T-helper 17 cell (primary cell): ENCODE data around the gene RNF10. TPM values are rescaled to one million over a fixed set of nuclear protein-coding genes. Genes with fewer than 3 reads are reported as not detected.

Experiments
- ATAC-seq: fragments of 150-1000 bp; cut with Tn5 transposase; 2 replicates; pipeline ENCODE4 v1.10.0; 2021; ENCODE audit warnings: mild to moderate bottlenecking, moderate library complexity
- DNase-seq, 3 donors: peaks; one replicate each; pipeline versions ENCODE4 v3.0.0 to v3.0.0-alpha.2; 2020 to 2021
- H3K9me3 ChIP-seq: one replicate; pipeline ENCODE4 v1.7.0; 2013; ENCODE audit warnings: low read length, mild to moderate bottlenecking; ENCODE audit not compliant: control insufficient read depth, poor library complexity, severe bottlenecking
- H3K27ac Mint-ChIP-seq: one replicate; pipeline ENCODE4 v1.8.0; 2022; ENCODE audit warnings: mild to moderate bottlenecking, moderate library complexity, mixed read lengths
- H3K27me3 Mint-ChIP-seq: one replicate; pipeline ENCODE4 v1.8.0; 2022; ENCODE audit warnings: mixed read lengths
- H3K36me3 Mint-ChIP-seq: one replicate; pipeline ENCODE4 v1.8.0; 2022; ENCODE audit warnings: low read depth, mixed read lengths
- H3K4me1 Mint-ChIP-seq: one replicate; pipeline ENCODE4 v1.8.0; 2022; ENCODE audit warnings: mild to moderate bottlenecking, mixed read lengths
- H3K4me3 Mint-ChIP-seq: one replicate; pipeline ENCODE4 v1.8.0; 2022; ENCODE audit warnings: mild to moderate bottlenecking, moderate library complexity, mixed read lengths
- total RNA-seq, 4 donors: library from RNA in 2 of 4; stranded (reverse) in 2 of 4; gene quantifications; one replicate each; pipeline ENCODE4 v1.2.3 and lab custom pipeline; 2022 to 2026

Gene RNF10
- total RNA-seq, 2 donors from 2014 or later = 372 to 430 TPM

- Mint-ChIP-seq H3K36me3 (peaks cover 8% of the 10 kb centered on the region), H3K27ac (no peak overlapping the region), H3K4me3 (no peak overlapping the region), H3K4me1 (peaks cover 10% of the 10 kb centered on the region), H3K27me3 (no peaks in the 10 kb centered on the region)
- ATAC-seq (no peak), DNase-seq (no peak)
- H3K9me3 ChIP-seq = no peaks in the 10 kb centered on the region
These were observed 37.1 kb downstream of the RNF10 start for GRCh38 chr12:120571299-120571698.

- H3K27ac Mint-ChIP-seq = peak overlapping the region; percentile 62
- H3K9me3 ChIP-seq = no peaks in the 10 kb centered on the region
- ATAC-seq (no peak), DNase-seq (no peak)
- H3K4me1 Mint-ChIP-seq = peaks cover 10% of the 10 kb centered on the region
- no peaks in the 10 kb centered on the region for H3K27me3 Mint-ChIP-seq
- no peak overlapping the region for H3K4me3 Mint-ChIP-seq
- peaks cover 8% of the 10 kb centered on the region for H3K36me3 Mint-ChIP-seq
These were observed 39.4 kb downstream of the RNF10 start for GRCh38 chr12:120573560-120573959.

- DNase-seq = no peak
- Mint-ChIP-seq H3K4me1 (peaks cover 10% of the 10 kb centered on the region), H3K36me3 (peaks cover 8% of the 10 kb centered on the region), H3K27ac (peak overlapping the region; percentile 62), H3K4me3 (no peak overlapping the region), H3K27me3 (no peaks in the 10 kb centered on the region)
- no peaks in the 10 kb centered on the region for H3K9me3 ChIP-seq
- no peak for ATAC-seq
These were observed 40.0 kb downstream of the RNF10 start for GRCh38 chr12:120574106-120574505.

GRCh38 chr12:120579179-120579578 is 45.0 kb downstream of the RNF10 start:
- DNase-seq = no peak
- Mint-ChIP-seq H3K27ac (no peak overlapping the region), H3K36me3 (peaks cover 2% of the 10 kb centered on the region), H3K4me3 (no peak overlapping the region), H3K27me3 (peaks cover 8% of the 10 kb centered on the region), H3K4me1 (peaks cover 33% of the 10 kb centered on the region)
- ATAC-seq = no peak
- H3K9me3 ChIP-seq = no peaks in the 10 kb centered on the region

GRCh38 chr12:120580787-120581723 is 46.9 kb downstream of the RNF10 start, which contains the start of gene POP5:
POP5 (minus strand) TSS chr12:120581402; CDS start chr12:120581362, 40 bp downstream.
- peak within 1 kb of the TSS; percentile 97 for H3K27ac Mint-ChIP-seq
- peak; percentile 81 to 88 (median 83) for DNase-seq
- peak within 1 kb of the TSS; percentile 97 for H3K4me3 Mint-ChIP-seq
- peaks cover 32% of the 10 kb centered on the region for H3K4me1 Mint-ChIP-seq
- no peaks in the 10 kb centered on the region for H3K36me3 Mint-ChIP-seq
- H3K9me3 ChIP-seq = no peaks in the 10 kb centered on the region
- peaks cover 14% of the 10 kb centered on the region for H3K27me3 Mint-ChIP-seq
- ATAC-seq = peak; percentile 93

GRCh38 chr12:120581998-120582397 is 47.8 kb downstream of the RNF10 start:
- Mint-ChIP-seq H3K4me1 (peaks cover 32% of the 10 kb centered on the region), H3K27me3 (peaks cover 14% of the 10 kb centered on the region), H3K36me3 (no peaks in the 10 kb centered on the region), H3K4me3 (peak overlapping the region; percentile 97), H3K27ac (peak overlapping the region; percentile 97)
- DNase-seq (no peak), ATAC-seq (no peak)
- H3K9me3 ChIP-seq = no peaks in the 10 kb centered on the region

- Mint-ChIP-seq H3K27me3 (peaks cover 14% of the 10 kb centered on the region), H3K4me3 (peak overlapping the region; percentile 78), H3K27ac (peak overlapping the region; percentile 81), H3K36me3 (no peaks in the 10 kb centered on the region), H3K4me1 (peaks cover 32% of the 10 kb centered on the region)
- H3K9me3 ChIP-seq = no peaks in the 10 kb centered on the region
- DNase-seq (peak; percentile 66 to 79 (median 74)), ATAC-seq (peak; percentile 18)
These were observed 49.4 kb downstream of the RNF10 start for GRCh38 chr12:120583478-120584030.

- Mint-ChIP-seq H3K36me3 (no peaks in the 10 kb centered on the region), H3K27me3 (peaks cover 14% of the 10 kb centered on the region), H3K27ac (no peak overlapping the region), H3K4me3 (peak overlapping the region; percentile 71), H3K4me1 (peaks cover 32% of the 10 kb centered on the region)
- H3K9me3 ChIP-seq = no peaks in the 10 kb centered on the region
- peak; percentile 35 for ATAC-seq
- peak; percentile 45 to 57 (median 49) for DNase-seq
These were observed 50.4 kb downstream of the RNF10 start for GRCh38 chr12:120584343-120585149.

GRCh38 chr12:120586206-120586605 is 52.0 kb downstream of the RNF10 start:
- no peaks in the 10 kb centered on the region for H3K9me3 ChIP-seq
- Mint-ChIP-seq H3K27ac (peak overlapping the region; percentile 81), H3K27me3 (peaks cover 14% of the 10 kb centered on the region), H3K4me3 (peak overlapping the region; percentile 31), H3K36me3 (no peaks in the 10 kb centered on the region), H3K4me1 (peaks cover 21% of the 10 kb centered on the region)
- ATAC-seq = no peak
- DNase-seq = no peak

GRCh38 chr12:120586860-120587259 is 52.7 kb downstream of the RNF10 start:
- ATAC-seq (no peak), DNase-seq (no peak)
- H3K4me1 Mint-ChIP-seq = peaks cover 14% of the 10 kb centered on the region
- no peak overlapping the region for H3K4me3 Mint-ChIP-seq
- H3K9me3 ChIP-seq = no peaks in the 10 kb centered on the region
- H3K36me3 Mint-ChIP-seq = no peaks in the 10 kb centered on the region
- H3K27me3 Mint-ChIP-seq = peaks cover 14% of the 10 kb centered on the region
- H3K27ac Mint-ChIP-seq = no peak overlapping the region

- no peak overlapping the region for H3K4me3 Mint-ChIP-seq
- H3K27ac Mint-ChIP-seq = no peak overlapping the region
- H3K4me1 Mint-ChIP-seq = peaks cover 8% of the 10 kb centered on the region
- no peaks in the 10 kb centered on the region for H3K9me3 ChIP-seq
- no peaks in the 10 kb centered on the region for H3K36me3 Mint-ChIP-seq
- H3K27me3 Mint-ChIP-seq = peaks cover 10% of the 10 kb centered on the region
- DNase-seq (no peak), ATAC-seq (no peak)
These were observed 54.2 kb downstream of the RNF10 start for GRCh38 chr12:120588371-120588770.

- no peak overlapping the region for H3K27ac Mint-ChIP-seq
- H3K9me3 ChIP-seq = no peaks in the 10 kb centered on the region
- no peaks in the 10 kb centered on the region for H3K36me3 Mint-ChIP-seq
- H3K4me3 Mint-ChIP-seq = no peak overlapping the region
- no peak for ATAC-seq
- peaks cover 2% of the 10 kb centered on the region for H3K4me1 Mint-ChIP-seq
- peaks cover 6% of the 10 kb centered on the region for H3K27me3 Mint-ChIP-seq
- no peak for DNase-seq
These were observed 55.1 kb downstream of the RNF10 start for GRCh38 chr12:120588948-120589930.
